Sigmoid colon (tissue), 7 donors: ENCODE measurements around the gene CHERP. TPM values are rescaled to one million over a fixed set of nuclear protein-coding genes. Genes with fewer than 3 reads are reported as not detected.
"Not testable (repeated sequence)": the region's sequence is repeated elsewhere in the genome, so short reads cannot be mapped to it uniquely, and the experiment has no call there.

ENCODE experiments used
- DNase-seq: peaks from one replicate; pipeline ENCODE4 v3.0.0-alpha.2; 2019
- H3K27ac ChIP-seq, 4 donors: fragments of 200-600 bp; sonication (generic); one replicate each; pipeline ENCODE4 v1.5.1; 2016 to 2019; ENCODE audit warnings: mild to moderate bottlenecking in 1 of 4
- H3K27me3 ChIP-seq, 3 donors: fragments of 200-600 bp; sonication (generic); one replicate each; pipeline ENCODE4 v1.5.1; 2019; ENCODE audit warnings: mild to moderate bottlenecking in 1 of 3
- H3K36me3 ChIP-seq, 4 donors: fragments of 200-600 bp; sonication (generic); one replicate each; pipeline ENCODE4 v1.5.1; 2016 to 2019
- H3K4me1 ChIP-seq, 4 donors: fragments of 200-600 bp; sonication (generic); one replicate each; pipeline ENCODE4 v1.5.1; 2017 to 2019
- H3K4me3 ChIP-seq, 4 donors: fragments of 200-600 bp; sonication (generic); one replicate each; pipeline ENCODE4 v1.5.1; 2017 to 2019; ENCODE audit warnings: mild to moderate bottlenecking in 2 of 4, moderate library complexity in 1 of 4
- H3K9me3 ChIP-seq, 4 donors: fragments of 200-600 bp in 3 of 4; sonication (generic) in 3 of 4; one replicate each; pipeline versions ENCODE4 v1.5.1 to v1.6.1; 2013 to 2019
- EP300 ChIP-seq, 4 donors: sonication (generic); formaldehyde crosslinking; IDR thresholded peaks; one replicate each; pipeline ENCODE4 v1.6.1; 2017; ENCODE audit warnings: antibody characterized with exemption in 4 of 4
- POLR2A ChIP-seq, 2 donors: fragments of 450-650 bp; IDR thresholded peaks; one replicate each; pipeline ENCODE4 v1.6.1; 2016; ENCODE audit warnings: antibody characterized with exemption in 2 of 2, mild to moderate bottlenecking in 2 of 2, moderate library complexity in 2 of 2
- POLR2AphosphoS5 ChIP-seq, 4 donors: sonication (generic); formaldehyde crosslinking; IDR thresholded peaks; one replicate each; pipeline ENCODE4 v1.6.1; 2017; ENCODE audit warnings: antibody characterized with exemption in 4 of 4
- WGBS, 2 donors: extraction: QIAGEN DNeasy Blood & Tissue Kit; methylation state at CpG; one replicate each; pipeline ENCODE4 v1.1.7; 2013; 5-methylcytosine and 5-hydroxymethylcytosine counted together
- intact Hi-C: fragments of 100-400 bp; cut with DNase I; formaldehyde crosslinking; loops from one replicate; pipeline ENCODE4 v1.15.1; 2023
- polyA plus RNA-seq, 3 donors: library from polyadenylated mRNA; stranded (reverse); fragments of 200-250 nt; gene quantifications; one replicate each; pipeline ENCODE4 v1.2.3, GENCODE V29; 2013
- total RNA-seq, 4 donors: library from RNA; depleted of rRNA; stranded (reverse); fragments of >200 nt; gene quantifications; one replicate each; pipeline ENCODE4 v1.1.0, GENCODE V29; 2016
- TF ChIP-seq, protein P1 (sequence below), 4 experiments: fragments of 450-650 bp in 3 of 4; fragments of 200-600 bp in 1 of 4; IDR thresholded peaks; one replicate each; pipeline ENCODE4 v1.5.1; 2016 to 2019; ENCODE audit warnings: antibody characterized with exemption in 4 of 4, mild to moderate bottlenecking in 3 of 4, moderate library complexity in 2 of 4
- donor health status: healthy with polysubstance abuse.
- donor health status: Bipolar disorder and iron deficiency.
- donor health status: healthy.

CHERP gene
- total and polyA plus RNA-seq, 7 donors: 5.6 to 32.7 (median 8.6) TPM

- Histone ChIP-seq H3K27me3 (no peaks in the 10 kb centered on the region), H3K27ac (peak within 1 kb of the TSS; percentile 82 to 89 (median 86)), H3K36me3 (peaks cover 0 to 8% (median 1%) of the 10 kb centered on the region in 4 donors), H3K9me3 (no peaks in the 10 kb centered on the region), H3K4me1 (peaks cover 0 to 13% (median 11%) of the 10 kb centered on the region in 4 donors), H3K4me3 (peak within 1 kb of the TSS; percentile 72 to 75 (median 74))
- DNase-seq: peak; percentile 99
- intact Hi-C loops: loop anchor here (1.0 kb wide), 2 partner anchors 24 to 132 kb away; partner anchors contain the start of gene MED26
- 1% methylated on average over 52 of the region's 52 CpGs for WGBS, 2 donors
- TF ChIP-seq EP300 (IDR thresholded peaks at IDR 0.05): peak in 1 of 4 donors; percentile 4
- TF ChIP-seq, protein P1, sequence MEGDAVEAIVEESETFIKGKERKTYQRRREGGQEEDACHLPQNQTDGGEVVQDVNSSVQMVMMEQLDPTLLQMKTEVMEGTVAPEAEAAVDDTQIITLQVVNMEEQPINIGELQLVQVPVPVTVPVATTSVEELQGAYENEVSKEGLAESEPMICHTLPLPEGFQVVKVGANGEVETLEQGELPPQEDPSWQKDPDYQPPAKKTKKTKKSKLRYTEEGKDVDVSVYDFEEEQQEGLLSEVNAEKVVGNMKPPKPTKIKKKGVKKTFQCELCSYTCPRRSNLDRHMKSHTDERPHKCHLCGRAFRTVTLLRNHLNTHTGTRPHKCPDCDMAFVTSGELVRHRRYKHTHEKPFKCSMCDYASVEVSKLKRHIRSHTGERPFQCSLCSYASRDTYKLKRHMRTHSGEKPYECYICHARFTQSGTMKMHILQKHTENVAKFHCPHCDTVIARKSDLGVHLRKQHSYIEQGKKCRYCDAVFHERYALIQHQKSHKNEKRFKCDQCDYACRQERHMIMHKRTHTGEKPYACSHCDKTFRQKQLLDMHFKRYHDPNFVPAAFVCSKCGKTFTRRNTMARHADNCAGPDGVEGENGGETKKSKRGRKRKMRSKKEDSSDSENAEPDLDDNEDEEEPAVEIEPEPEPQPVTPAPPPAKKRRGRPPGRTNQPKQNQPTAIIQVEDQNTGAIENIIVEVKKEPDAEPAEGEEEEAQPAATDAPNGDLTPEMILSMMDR (IDR thresholded peaks at IDR 0.05): peak in 2 of 4 experiments; percentile 12 to 20
- no peak for TF ChIP-seq POLR2A (IDR thresholded peaks at IDR 0.05)
- peak in 3 of 4 donors; percentile 45 to 70 (median 51) for TF ChIP-seq POLR2AphosphoS5 (IDR thresholded peaks at IDR 0.05)
Measured at GRCh38 chr19:16495982-16496612, 46.1 kb downstream of the CHERP start, which contains the start of the genes C19orf44 and CALR3. Gene C19orf44, plus strand, starts transcription at chr19:16496394. Its CDS starts 4,399 bp downstream, at chr19:16500793. Gene CALR3, minus strand, starts transcription at chr19:16496167. Its CDS starts 38 bp downstream, at chr19:16496129.

DNA sequence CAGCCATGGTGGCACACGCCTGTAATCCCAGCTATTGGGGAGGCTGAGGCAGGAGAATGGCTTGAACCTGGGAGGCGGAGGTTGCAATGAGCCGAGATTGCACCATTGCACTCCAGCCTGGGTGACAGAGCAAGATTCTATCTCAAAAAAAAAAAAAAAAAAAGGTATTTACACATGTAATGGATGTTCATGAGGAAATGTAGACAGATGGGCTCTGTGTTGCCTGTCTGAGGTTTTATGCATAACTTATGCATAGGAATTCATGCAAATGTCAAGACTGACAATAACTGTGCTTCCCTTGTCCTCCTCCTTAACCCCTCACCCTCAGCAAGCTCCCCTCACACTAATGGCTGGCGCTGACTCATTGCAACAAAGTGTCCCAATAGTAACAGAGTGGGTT lies 55.8 kb downstream of the CHERP start:
- H3K9me3 ChIP-seq, H3K27me3 ChIP-seq, intact Hi-C loops, H3K27ac ChIP-seq, DNase-seq, H3K36me3 ChIP-seq, H3K4me3 ChIP-seq: not testable (repeated sequence)
- peaks cover 0 to 10% (median 8%) of the 10 kb centered on the region in 4 donors for H3K4me1 ChIP-seq
- WGBS, 2 donors: 87 to 92% methylated on average over 4 of the region's 4 CpGs

- Histone ChIP-seq H3K4me1 (no peaks in the 10 kb centered on the region), H3K36me3 (no peaks in the 10 kb centered on the region), H3K27me3 (no peaks in the 10 kb centered on the region), H3K27ac (no peak overlapping the region), H3K4me3 (no peak overlapping the region), H3K9me3 (no peaks in the 10 kb centered on the region)
- WGBS, 2 donors: 83 to 92% methylated on average over 7 of the region's 7 CpGs
- TF ChIP-seq POLR2AphosphoS5 (IDR thresholded peaks at IDR 0.05) (no peak), POLR2A (IDR thresholded peaks at IDR 0.05) (no peak), EP300 (IDR thresholded peaks at IDR 0.05) (no peak)
- TF ChIP-seq, protein P1 (IDR thresholded peaks at IDR 0.05): no peak
- intact Hi-C loops: no loop called here
- DNase-seq: no peak
Measured at GRCh38 chr19:16482745-16483144, 59.5 kb downstream of the CHERP start.

GRCh38 chr19:16477311-16477710 lies 64.9 kb downstream of the CHERP start:
- Histone ChIP-seq H3K4me3 (no peak overlapping the region), H3K27me3 (no peaks in the 10 kb centered on the region), H3K27ac (no peak overlapping the region), H3K9me3 (peaks cover 0 to 2% (median 0%) of the 10 kb centered on the region in 4 donors), H3K36me3 (no peaks in the 10 kb centered on the region), H3K4me1 (peaks cover 0 to 4% (median 2%) of the 10 kb centered on the region in 4 donors)
- intact Hi-C loops: no loop called here
- TF ChIP-seq, protein P1 (IDR thresholded peaks at IDR 0.05): no peak
- TF ChIP-seq EP300 (IDR thresholded peaks at IDR 0.05) (no peak), POLR2A (IDR thresholded peaks at IDR 0.05) (no peak), POLR2AphosphoS5 (IDR thresholded peaks at IDR 0.05) (no peak)
- WGBS, 2 donors: 95 to 96% methylated on average over 1 of the region's 1 CpG
- DNase-seq: no peak

DNA sequence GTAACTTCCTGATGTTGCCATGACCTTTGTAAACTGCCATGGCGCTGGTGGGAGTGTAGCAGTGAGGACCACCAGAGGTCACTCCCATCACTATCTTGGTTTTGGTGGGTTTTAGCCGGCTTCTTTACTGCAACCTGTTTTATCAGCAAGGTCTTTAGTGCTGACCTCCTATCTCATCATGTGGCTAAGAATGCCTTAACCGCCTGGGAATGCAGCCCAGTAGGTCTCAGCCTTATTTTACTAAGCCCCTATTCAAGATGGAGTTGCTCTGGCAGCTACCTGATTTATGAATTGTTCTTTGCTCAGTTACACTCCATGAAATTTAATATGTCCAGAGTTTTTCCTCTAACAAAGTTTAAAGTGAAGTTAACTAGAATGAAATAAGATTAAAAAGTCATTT lies 65.8 kb downstream of the CHERP start:
- DNase-seq: no peak
- Histone ChIP-seq H3K36me3 (no peaks in the 10 kb centered on the region), H3K4me1 (peaks cover 0 to 8% (median 3%) of the 10 kb centered on the region in 4 donors), H3K27ac (no peak overlapping the region), H3K4me3 (no peak overlapping the region), H3K9me3 (peaks cover 0 to 2% (median 0%) of the 10 kb centered on the region in 4 donors), H3K27me3 (no peaks in the 10 kb centered on the region)
- TF ChIP-seq POLR2A (IDR thresholded peaks at IDR 0.05) (no peak), POLR2AphosphoS5 (IDR thresholded peaks at IDR 0.05) (no peak), EP300 (IDR thresholded peaks at IDR 0.05) (no peak)
- TF ChIP-seq, protein P1 (IDR thresholded peaks at IDR 0.05): no peak
- intact Hi-C loops: no loop called here
- WGBS, 2 donors: 76% methylated on average over 3 of the region's 3 CpGs
